Body of pancreas (tissue), 4 donors: Measurements from ENCODE around the gene PNRC1.

Source experiments
- POLR2A ChIP-seq, 3 donors: fragments of 450-650 bp; IDR thresholded peaks; one replicate each; pipeline ENCODE4 v1.6.1; 2016; ENCODE audit warnings: antibody characterized with exemption in 3 of 3, mild to moderate bottlenecking in 2 of 3
- TF ChIP-seq, protein P1 (sequence below), 7 experiments: fragments of 450-650 bp in 4 of 7; fragments of 200-600 bp in 3 of 7; sonication (generic) in 3 of 7; IDR thresholded peaks; one replicate each; pipeline ENCODE4 v1.5.1; 2016 to 2019; ENCODE audit warnings: antibody characterized with exemption in 7 of 7

DNA sequence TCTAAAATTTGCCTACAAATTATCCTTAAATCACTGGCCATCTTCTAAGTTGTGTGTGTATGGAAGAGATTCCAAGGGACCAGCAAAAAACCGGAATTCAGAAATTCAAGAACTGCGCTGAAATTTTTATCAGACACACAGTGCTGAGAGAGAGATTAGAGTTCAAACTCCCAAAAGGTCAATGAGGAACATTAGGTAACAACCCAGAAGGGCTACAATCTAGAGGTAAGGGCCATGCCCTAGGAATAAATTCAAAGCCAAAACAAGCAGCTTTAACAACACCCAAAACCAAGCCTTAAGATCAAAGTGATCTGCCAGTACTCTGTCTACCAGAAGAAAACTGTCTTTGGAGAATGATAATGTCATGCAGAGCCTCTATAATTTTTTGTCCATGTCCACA is 19.6 kb downstream of the PNRC1 start:
- TF ChIP-seq, protein P1, sequence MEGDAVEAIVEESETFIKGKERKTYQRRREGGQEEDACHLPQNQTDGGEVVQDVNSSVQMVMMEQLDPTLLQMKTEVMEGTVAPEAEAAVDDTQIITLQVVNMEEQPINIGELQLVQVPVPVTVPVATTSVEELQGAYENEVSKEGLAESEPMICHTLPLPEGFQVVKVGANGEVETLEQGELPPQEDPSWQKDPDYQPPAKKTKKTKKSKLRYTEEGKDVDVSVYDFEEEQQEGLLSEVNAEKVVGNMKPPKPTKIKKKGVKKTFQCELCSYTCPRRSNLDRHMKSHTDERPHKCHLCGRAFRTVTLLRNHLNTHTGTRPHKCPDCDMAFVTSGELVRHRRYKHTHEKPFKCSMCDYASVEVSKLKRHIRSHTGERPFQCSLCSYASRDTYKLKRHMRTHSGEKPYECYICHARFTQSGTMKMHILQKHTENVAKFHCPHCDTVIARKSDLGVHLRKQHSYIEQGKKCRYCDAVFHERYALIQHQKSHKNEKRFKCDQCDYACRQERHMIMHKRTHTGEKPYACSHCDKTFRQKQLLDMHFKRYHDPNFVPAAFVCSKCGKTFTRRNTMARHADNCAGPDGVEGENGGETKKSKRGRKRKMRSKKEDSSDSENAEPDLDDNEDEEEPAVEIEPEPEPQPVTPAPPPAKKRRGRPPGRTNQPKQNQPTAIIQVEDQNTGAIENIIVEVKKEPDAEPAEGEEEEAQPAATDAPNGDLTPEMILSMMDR (IDR thresholded peaks at IDR 0.05): no peak
- TF ChIP-seq POLR2A (IDR thresholded peaks at IDR 0.05): no peak
